ENCODE results near the gene UBTD2.

The UBTD2 gene

GRCh38 chr5:172186114-172186695 is 97.4 kb downstream of the UBTD2 start:
- Histone ChIP-seq H3K9me3 (ENCODE audit: control insufficient read depth, insufficient read depth, low read length) (no peaks in the 10 kb centered on the region), H3K9ac (ENCODE audit: low read depth, low read length) (peak overlapping the region; percentile 91; the same call in 1 of the 2 replicates), H3K4me1 (ENCODE audit: insufficient read depth, low read length) (peaks cover 8% of the 10 kb centered on the region), H3K36me3 (ENCODE audit: insufficient read depth, low read length) (no peaks in the 10 kb centered on the region)

GRCh38 chr5:172185096-172185461 is 98.5 kb downstream of the UBTD2 start:
- Histone ChIP-seq H3K9ac (ENCODE audit: low read depth, low read length) (no peak overlapping the region), H3K4me1 (ENCODE audit: insufficient read depth, low read length) (peaks cover 8% of the 10 kb centered on the region), H3K9me3 (ENCODE audit: control insufficient read depth, insufficient read depth, low read length) (no peaks in the 10 kb centered on the region), H3K36me3 (ENCODE audit: insufficient read depth, low read length) (no peaks in the 10 kb centered on the region)

GRCh38 chr5:172183881-172184280 is 99.7 kb downstream of the UBTD2 start:
- Histone ChIP-seq H3K4me1 (ENCODE audit: insufficient read depth, low read length) (peaks cover 19% of the 10 kb centered on the region), H3K36me3 (ENCODE audit: insufficient read depth, low read length) (no peaks in the 10 kb centered on the region), H3K9me3 (ENCODE audit: control insufficient read depth, insufficient read depth, low read length) (no peaks in the 10 kb centered on the region), H3K9ac (ENCODE audit: low read depth, low read length) (no peak overlapping the region)

GRCh38 chr5:172182291-172182690 is 101.3 kb downstream of the UBTD2 start:
- Histone ChIP-seq H3K9me3 (ENCODE audit: control insufficient read depth, insufficient read depth, low read length) (no peaks in the 10 kb centered on the region), H3K36me3 (ENCODE audit: insufficient read depth, low read length) (no peaks in the 10 kb centered on the region), H3K9ac (ENCODE audit: low read depth, low read length) (no peak overlapping the region), H3K4me1 (ENCODE audit: insufficient read depth, low read length) (peaks cover 27% of the 10 kb centered on the region)

- H3K4me1 ChIP-seq (ENCODE audit: insufficient read depth, low read length), result peaks cover 19% of the 10 kb centered on the region
Observed at GRCh38 chr5:172180936-172181335, 102.6 kb downstream of the UBTD2 start.

GRCh38 chr5:172178991-172179989 is 104.3 kb downstream of the UBTD2 start:
- Histone ChIP-seq H3K9me3 (ENCODE audit: control insufficient read depth, insufficient read depth, low read length) (no peaks in the 10 kb centered on the region), H3K4me1 (ENCODE audit: insufficient read depth, low read length) (peaks cover 33% of the 10 kb centered on the region), H3K36me3 (ENCODE audit: insufficient read depth, low read length) (no peaks in the 10 kb centered on the region), H3K9ac (ENCODE audit: low read depth, low read length) (peak overlapping the region; percentile 35; the same call in 1 of the 2 replicates)

More at GRCh38 chr5:172180936-172181335, 102.6 kb downstream of the UBTD2 start:
- Histone ChIP-seq H3K36me3 (ENCODE audit: insufficient read depth, low read length) (no peaks in the 10 kb centered on the region), H3K9ac (ENCODE audit: low read depth, low read length) (no peak overlapping the region), H3K9me3 (ENCODE audit: control insufficient read depth, insufficient read depth, low read length) (no peaks in the 10 kb centered on the region)

- Histone ChIP-seq H3K36me3 (ENCODE audit: insufficient read depth, low read length) (no peaks in the 10 kb centered on the region), H3K9ac (ENCODE audit: low read depth, low read length) (no peak overlapping the region), H3K9me3 (ENCODE audit: control insufficient read depth, insufficient read depth, low read length) (no peaks in the 10 kb centered on the region), H3K4me1 (ENCODE audit: insufficient read depth, low read length) (peaks cover 38% of the 10 kb centered on the region)
Observed at GRCh38 chr5:172178301-172178987, 105.1 kb downstream of the UBTD2 start.

- Histone ChIP-seq H3K36me3 (ENCODE audit: insufficient read depth, low read length) (no peaks in the 10 kb centered on the region), H3K9me3 (ENCODE audit: control insufficient read depth, insufficient read depth, low read length) (no peaks in the 10 kb centered on the region), H3K4me1 (ENCODE audit: insufficient read depth, low read length) (peaks cover 38% of the 10 kb centered on the region), H3K9ac (ENCODE audit: low read depth, low read length) (no peak overlapping the region)
Observed at GRCh38 chr5:172177176-172177575, 106.4 kb downstream of the UBTD2 start.

- no peaks in the 10 kb centered on the region for H3K9me3 ChIP-seq (ENCODE audit: control insufficient read depth, insufficient read depth, low read length)
- H3K36me3 ChIP-seq (ENCODE audit: insufficient read depth, low read length), result no peaks in the 10 kb centered on the region
- peaks cover 38% of the 10 kb centered on the region for H3K4me1 ChIP-seq (ENCODE audit: insufficient read depth, low read length)
- no peak overlapping the region for H3K9ac ChIP-seq (ENCODE audit: low read depth, low read length)
Observed at GRCh38 chr5:172175263-172175719, 108.3 kb downstream of the UBTD2 start.

- Histone ChIP-seq H3K9me3 (ENCODE audit: control insufficient read depth, insufficient read depth, low read length) (no peaks in the 10 kb centered on the region), H3K9ac (ENCODE audit: low read depth, low read length) (no peak overlapping the region)
Observed at GRCh38 chr5:172173564-172174153, 109.9 kb downstream of the UBTD2 start.

GRCh38 chr5:172172912-172173563 is 110.5 kb downstream of the UBTD2 start:
- H3K4me1 ChIP-seq (ENCODE audit: insufficient read depth, low read length), result peaks cover 28% of the 10 kb centered on the region
- no peaks in the 10 kb centered on the region for H3K9me3 ChIP-seq (ENCODE audit: control insufficient read depth, insufficient read depth, low read length)
- H3K9ac ChIP-seq (ENCODE audit: low read depth, low read length), result no peak overlapping the region
- H3K36me3 ChIP-seq (ENCODE audit: insufficient read depth, low read length), result no peaks in the 10 kb centered on the region

More at GRCh38 chr5:172173564-172174153, 109.9 kb downstream of the UBTD2 start:
- Histone ChIP-seq H3K4me1 (ENCODE audit: insufficient read depth, low read length) (peaks cover 29% of the 10 kb centered on the region), H3K36me3 (ENCODE audit: insufficient read depth, low read length) (no peaks in the 10 kb centered on the region)

- no peaks in the 10 kb centered on the region; the same call in 1 of the 2 replicates for H3K36me3 ChIP-seq (ENCODE audit: insufficient read depth, low read length)
- H3K4me1 ChIP-seq (ENCODE audit: insufficient read depth, low read length), result peaks cover 30% of the 10 kb centered on the region
- no peak overlapping the region for H3K9ac ChIP-seq (ENCODE audit: low read depth, low read length)
- H3K9me3 ChIP-seq (ENCODE audit: control insufficient read depth, insufficient read depth, low read length), result no peaks in the 10 kb centered on the region
Observed at GRCh38 chr5:172171118-172171517, 112.4 kb downstream of the UBTD2 start.

GRCh38 chr5:172170251-172170701 is 113.3 kb downstream of the UBTD2 start:
- peaks cover 24% of the 10 kb centered on the region; the same call in 1 of the 2 replicates for H3K4me1 ChIP-seq (ENCODE audit: insufficient read depth, low read length)
- no peak overlapping the region for H3K9ac ChIP-seq (ENCODE audit: low read depth, low read length)
- no peaks in the 10 kb centered on the region; the same call in 1 of the 2 replicates for H3K36me3 ChIP-seq (ENCODE audit: insufficient read depth, low read length)
- H3K9me3 ChIP-seq (ENCODE audit: control insufficient read depth, insufficient read depth, low read length), result no peaks in the 10 kb centered on the region

All from ES-I3 (cell line).